NK-92 treated with Interleukin-12 subunit alpha and Interleukin-12 subunit beta, amount 100 ng/mL, for 24 hours (cell line): Measurements from ENCODE around the gene GPATCH8.
"Not testable (repeated sequence)": the region's sequence is repeated elsewhere in the genome, so short reads cannot be mapped to it uniquely, and the experiment has no call there.

Experiments
- DNase-seq: peaks from one replicate; lab custom pipeline; 2025; lab: John Stamatoyannopoulos, UW

Gene GPATCH8

GRCh38 chr17:44375196-44376017 is 127.8 kb downstream of the GPATCH8 start:
- DNase-seq = no peak

- no peak for DNase-seq
Measured at GRCh38 chr17:44374306-44375195, 128.7 kb downstream of the GPATCH8 start.

GRCh38 chr17:44372036-44372435 is 131.2 kb downstream of the GPATCH8 start:
- DNase-seq = no peak

GRCh38 chr17:44369414-44370023 is 133.7 kb downstream of the GPATCH8 start:
- DNase-seq = not testable (repeated sequence)

- DNase-seq = not testable (repeated sequence)
Measured at GRCh38 chr17:44368391-44369243, 134.6 kb downstream of the GPATCH8 start.

- no peak for DNase-seq
Measured at GRCh38 chr17:44367231-44367979, 135.8 kb downstream of the GPATCH8 start.

- DNase-seq = not testable (repeated sequence)
Measured at GRCh38 chr17:44365051-44365450, 138.2 kb downstream of the GPATCH8 start.

- DNase-seq = no peak
Measured at GRCh38 chr17:44363613-44364159, 139.5 kb downstream of the GPATCH8 start, which contains the start of gene FAM171A2. TSS of gene FAM171A2 (minus strand) at chr17:44363853. CDS start at chr17:44363714, 139 bp downstream.

GRCh38 chr17:44362949-44363612 is 140.1 kb downstream of the GPATCH8 start:
- no peak for DNase-seq

- no peak for DNase-seq
Measured at GRCh38 chr17:44362459-44362948, 140.7 kb downstream of the GPATCH8 start.

- DNase-seq = no peak
Measured at GRCh38 chr17:44361292-44362260, 141.6 kb downstream of the GPATCH8 start.

- DNase-seq = no peak
Measured at GRCh38 chr17:44360826-44361225, 142.4 kb downstream of the GPATCH8 start.

- no peak for DNase-seq
Measured at GRCh38 chr17:44360144-44360533, 143.1 kb downstream of the GPATCH8 start.

GRCh38 chr17:44359458-44360143 is 143.6 kb downstream of the GPATCH8 start:
- DNase-seq = no peak

- DNase-seq = no peak
Measured at GRCh38 chr17:44359006-44359405, 144.2 kb downstream of the GPATCH8 start.

- no peak for DNase-seq
Measured at GRCh38 chr17:44358066-44358465, 145.1 kb downstream of the GPATCH8 start.

GRCh38 chr17:44356241-44356640 is 147.0 kb downstream of the GPATCH8 start:
- no peak for DNase-seq

- no peak for DNase-seq
Measured at GRCh38 chr17:44355642-44356099, 147.5 kb downstream of the GPATCH8 start.
